Measurements from ENCODE around the gene ZNF683.

- TF ChIP-seq CTCF (IDR thresholded peaks at IDR 0.05; ENCODE audit: borderline replicate concordance, extremely low read depth, low read length, poor library complexity, severe bottlenecking) (no peak), EZH2 (IDR thresholded peaks at IDR 0.05; ENCODE audit: borderline replicate concordance, low read depth, low read length, severe bottlenecking) (no peak)
Measured at GRCh38 chr1:26378088-26378878, 5.7 kb upstream of the ZNF683 start.

Measured in DND-41 (cell line).